ENCODE data around the gene ZBTB7C.

ZBTB7C gene

GRCh38 chr18:48324651-48325050, 84.5 kb downstream of the ZBTB7C start:
- DNase-seq (ENCODE audit: low read depth in 3 of 3): no peak

GRCh38 chr18:48323151-48323550, 86.0 kb downstream of the ZBTB7C start:
- no peak for DNase-seq (ENCODE audit: low read depth in 3 of 3)

- no peak for DNase-seq (ENCODE audit: low read depth in 3 of 3)
These were observed 87.6 kb downstream of the ZBTB7C start for GRCh38 chr18:48321536-48321935.

GRCh38 chr18:48321121-48321520, 88.1 kb downstream of the ZBTB7C start:
- no peak for DNase-seq (ENCODE audit: low read depth in 3 of 3)

GRCh38 chr18:48320639-48320945, 88.6 kb downstream of the ZBTB7C start:
- no peak for DNase-seq (ENCODE audit: low read depth in 3 of 3)

GRCh38 chr18:48319801-48320638, 89.2 kb downstream of the ZBTB7C start:
- DNase-seq (ENCODE audit: low read depth in 3 of 3): no peak

- no peak for DNase-seq (ENCODE audit: low read depth in 3 of 3)
These were observed 90.7 kb downstream of the ZBTB7C start for GRCh38 chr18:48318436-48318835.

- DNase-seq (ENCODE audit: low read depth in 3 of 3): no peak
These were observed 91.3 kb downstream of the ZBTB7C start for GRCh38 chr18:48317781-48318381.

- no peak for DNase-seq (ENCODE audit: low read depth in 3 of 3)
These were observed 93.0 kb downstream of the ZBTB7C start for GRCh38 chr18:48316177-48316576.

- DNase-seq (ENCODE audit: low read depth in 3 of 3): no peak
These were observed 94.5 kb downstream of the ZBTB7C start for GRCh38 chr18:48314690-48315089.

GRCh38 chr18:48313792-48314191, 95.4 kb downstream of the ZBTB7C start:
- DNase-seq (ENCODE audit: low read depth in 3 of 3): no peak

- DNase-seq (ENCODE audit: low read depth in 3 of 3): no peak
These were observed 97.1 kb downstream of the ZBTB7C start for GRCh38 chr18:48312066-48312465.

GRCh38 chr18:48310999-48311398, 98.2 kb downstream of the ZBTB7C start:
- no peak for DNase-seq (ENCODE audit: low read depth in 3 of 3)

- DNase-seq (ENCODE audit: low read depth in 3 of 3): no peak
These were observed 98.8 kb downstream of the ZBTB7C start for GRCh38 chr18:48310353-48310752.

- no peak for DNase-seq (ENCODE audit: low read depth in 3 of 3)
These were observed 100.2 kb downstream of the ZBTB7C start for GRCh38 chr18:48308755-48309575.

GRCh38 chr18:48308027-48308635, 101.1 kb downstream of the ZBTB7C start:
- DNase-seq (ENCODE audit: low read depth in 3 of 3): no peak

- no peak for DNase-seq (ENCODE audit: low read depth in 3 of 3)
These were observed 102.3 kb downstream of the ZBTB7C start for GRCh38 chr18:48306838-48307237.

GRCh38 chr18:48304906-48305693, 104.1 kb downstream of the ZBTB7C start:
- no peak for DNase-seq (ENCODE audit: low read depth in 3 of 3)

- no peak for DNase-seq (ENCODE audit: low read depth in 3 of 3)
These were observed 105.3 kb downstream of the ZBTB7C start for GRCh38 chr18:48303883-48304282.

GRCh38 chr18:48302736-48303135, 106.4 kb downstream of the ZBTB7C start:
- DNase-seq (ENCODE audit: low read depth in 3 of 3): no peak

- no peak for DNase-seq (ENCODE audit: low read depth in 3 of 3)
These were observed 108.7 kb downstream of the ZBTB7C start for GRCh38 chr18:48300463-48300961.

Data from stimulated activated CD4-positive, alpha-beta T cell treated with anti-CD3 and anti-CD28 coated beads, TNF-alpha, amount 100 ng/mL, for 4 hours (primary cell).